GM19240 (cell line): Measurements from ENCODE around the gene ISG15.

Source experiments
- DNase-seq: peaks from one replicate; pipeline ENCODE4 v3.0.0; 2011; ENCODE audit warnings: low spot score; ENCODE audit not compliant: insufficient read length

Gene ISG15

DNA sequence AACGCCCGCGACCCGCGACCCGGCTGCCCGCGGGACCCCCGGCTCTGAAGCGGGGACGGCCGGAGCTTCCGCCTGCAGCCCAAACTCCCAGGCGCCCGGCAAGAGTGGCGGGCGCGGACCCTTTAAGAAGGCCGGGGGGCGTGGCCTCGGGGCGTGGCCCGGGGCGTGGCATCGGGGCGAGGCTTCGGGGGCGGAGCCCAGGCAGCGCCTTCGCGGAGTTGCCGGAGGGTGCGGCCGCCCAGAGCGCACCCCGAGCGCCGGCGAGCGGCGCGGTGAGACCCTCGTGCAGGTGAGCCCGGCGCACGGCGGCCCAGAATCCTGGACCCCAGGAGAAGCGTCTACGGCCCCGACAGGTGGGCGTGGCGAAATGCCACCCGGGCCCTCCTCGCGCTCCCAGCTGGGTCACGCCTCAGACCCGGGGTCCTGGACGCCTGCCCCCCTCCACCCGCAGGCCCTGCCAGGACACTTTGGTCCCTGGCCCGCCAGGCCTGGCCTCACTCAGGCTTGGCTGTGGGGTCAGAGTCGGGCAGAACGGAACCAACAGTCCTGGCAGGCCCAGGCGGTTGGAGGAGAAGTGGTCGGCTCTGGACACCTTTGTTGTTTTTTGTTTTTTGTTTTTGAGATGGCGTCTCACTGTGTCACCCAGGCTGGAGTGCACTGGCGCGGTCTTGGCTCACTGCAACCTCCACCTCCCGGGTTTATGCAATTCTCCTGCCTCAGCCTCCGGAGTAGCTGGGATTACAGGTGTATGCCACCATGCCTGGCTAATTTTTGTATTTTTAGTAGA, 46.4 kb downstream of the ISG15 start:
- peak; percentile 99 for DNase-seq

DNA sequence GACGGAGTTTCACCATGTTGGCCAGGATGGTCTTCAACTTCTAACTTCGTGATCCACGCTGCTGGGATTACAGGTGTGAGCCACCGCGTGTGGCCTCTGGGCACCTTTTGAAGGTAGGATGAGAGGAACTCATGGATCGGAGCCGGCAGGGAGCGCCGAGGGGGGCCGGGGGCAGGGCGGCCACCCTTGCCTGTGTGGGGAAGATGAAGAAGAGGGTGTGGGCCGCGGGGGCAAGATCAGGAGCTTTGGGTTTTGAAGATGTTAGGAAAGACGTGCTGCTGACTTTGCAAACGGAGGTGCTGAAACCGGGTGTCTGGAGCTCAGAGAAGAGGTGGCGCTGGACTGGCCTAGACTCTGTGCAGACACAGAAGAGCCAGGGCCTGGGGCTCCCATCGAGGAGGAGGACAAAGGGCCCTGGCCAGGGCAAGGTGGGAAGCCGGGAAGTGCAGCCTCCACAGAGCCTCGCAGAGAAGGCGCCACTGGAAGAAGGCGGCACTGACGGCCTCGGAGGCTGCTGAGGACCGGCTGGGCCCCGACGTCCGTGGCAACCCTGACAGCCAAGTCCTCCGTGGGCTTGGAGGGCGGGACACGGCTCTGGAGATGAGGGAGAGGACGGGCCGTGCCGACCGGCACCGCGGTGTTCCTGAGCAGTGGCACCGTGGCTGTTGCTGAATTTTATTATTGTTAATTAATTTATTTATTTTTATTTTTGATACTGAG, 47.1 kb downstream of the ISG15 start:
- DNase-seq = no peak

DNA sequence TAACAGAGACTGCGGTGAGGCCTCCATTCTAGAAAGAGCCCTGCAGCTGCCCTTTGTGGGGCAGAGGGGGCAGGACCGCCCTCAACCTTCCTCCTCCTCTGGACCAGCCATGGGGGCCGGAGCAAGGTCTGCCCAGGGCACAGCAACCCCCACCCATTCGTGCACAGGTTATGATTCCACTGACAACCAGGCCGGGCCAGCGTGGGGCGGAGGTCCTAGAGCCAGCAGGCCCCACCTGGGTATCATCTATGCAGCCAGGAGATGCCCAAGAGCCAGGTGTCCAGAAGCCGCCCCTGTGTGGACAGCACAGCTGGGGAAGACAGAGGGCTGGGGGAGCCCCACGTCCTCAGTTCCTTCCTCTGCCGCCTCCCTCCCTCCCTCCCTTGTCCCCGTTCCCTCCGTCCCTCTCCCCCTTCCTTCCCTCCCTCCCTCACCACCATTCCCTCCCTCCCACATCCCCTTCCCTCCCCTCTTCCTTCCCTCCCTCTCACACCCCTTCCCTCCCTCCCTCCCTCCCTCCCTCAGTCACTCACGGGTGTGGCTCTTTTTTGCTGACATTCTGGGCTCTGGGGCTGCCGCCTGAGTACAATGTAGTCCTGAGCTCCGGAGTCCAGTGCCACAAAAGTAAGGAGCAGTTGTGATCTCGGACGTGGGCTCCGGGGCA, 48.5 kb downstream of the ISG15 start:
- DNase-seq = no peak

DNA sequence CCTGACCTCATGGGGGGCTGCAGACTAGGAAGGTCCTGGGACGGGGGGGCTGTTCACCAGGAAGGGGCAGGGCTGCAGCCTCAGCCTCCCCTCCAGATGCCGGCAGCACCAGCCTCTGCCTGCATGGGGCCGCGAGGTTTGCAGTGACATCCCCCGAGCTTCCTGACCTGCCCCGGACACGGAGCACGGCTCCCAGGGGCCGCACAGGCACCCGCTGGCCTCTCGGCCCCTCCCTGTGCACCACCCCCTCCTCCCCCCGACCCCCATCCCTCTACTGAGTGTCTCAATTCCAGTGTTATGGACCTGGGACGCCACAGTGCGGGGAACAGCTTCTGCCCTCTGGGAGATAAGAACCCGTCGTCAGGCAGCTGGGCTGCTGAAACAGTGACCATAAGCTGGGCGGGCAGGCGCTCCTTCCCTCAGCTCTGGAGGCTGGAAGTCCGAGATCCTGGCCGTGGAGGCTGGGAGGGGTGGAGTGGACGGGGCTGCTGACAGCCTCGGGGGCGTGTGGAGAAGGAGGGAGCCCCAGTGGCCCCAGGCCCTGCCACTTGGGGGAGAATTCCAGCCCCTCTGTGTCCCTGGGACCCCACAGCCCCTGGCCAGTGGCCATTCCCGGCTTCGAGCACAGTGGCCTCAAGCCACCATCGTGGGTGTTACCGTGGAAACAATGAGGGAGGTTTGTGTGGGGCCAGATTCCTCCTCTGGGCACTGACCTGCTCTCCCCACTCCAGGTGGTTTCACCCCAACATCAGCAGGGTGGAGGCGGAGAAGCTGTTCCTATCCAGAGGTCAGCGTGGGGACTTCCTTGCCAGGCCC, 49.3 kb downstream of the ISG15 start:
- DNase-seq = no peak

- no peak for DNase-seq
Measured at GRCh38 chr1:1063261-1063944, 50.1 kb downstream of the ISG15 start.
